Activated CD4-positive, alpha-beta memory T cell treated with anti-CD3 and anti-CD28 coated beads, Interleukin-2, amount 10 ng/mL, durations not matched to agents 7 days and 5 days (primary cell): ENCODE data around the gene ASNS. TPM values are rescaled to one million over a fixed set of nuclear protein-coding genes. Genes with fewer than 3 reads are reported as not detected.
"Not testable (repeated sequence)": the region's sequence is repeated elsewhere in the genome, so short reads cannot be mapped to it uniquely, and the experiment has no call there.

ENCODE experiments used
- CTCF ChIA-PET: fragments of 350-600 bp; sonication (Branson Sonifier 250); formaldehyde crosslinking; loops from one replicate; lab custom pipeline; 2021; ENCODE audit warnings: antibody characterized with exemption, inconsistent platforms; lab: Charles Lee
- POLR2A ChIA-PET: fragments of 350-600 bp; sonication (Branson Sonifier 250); formaldehyde crosslinking; loops from one replicate; lab custom pipeline; 2021; ENCODE audit warnings: antibody characterized with exemption; lab: Charles Lee
- DNase-seq: peaks from one replicate; pipeline ENCODE4 v3.0.0-alpha.2; 2020
- H3K27ac Mint-ChIP-seq: one replicate; pipeline ENCODE4 v1.8.0; 2021; ENCODE audit warnings: mild to moderate bottlenecking, mixed read lengths
- H3K27me3 Mint-ChIP-seq: one replicate; pipeline ENCODE4 v1.8.0; 2021; ENCODE audit warnings: mixed read lengths
- H3K36me3 Mint-ChIP-seq: one replicate; pipeline ENCODE4 v1.8.0; 2021; ENCODE audit warnings: low read depth, mixed read lengths
- H3K4me1 Mint-ChIP-seq: one replicate; pipeline ENCODE4 v1.8.0; 2021; ENCODE audit warnings: mixed read lengths
- H3K4me3 Mint-ChIP-seq: one replicate; pipeline ENCODE4 v1.8.0; 2021; ENCODE audit warnings: mild to moderate bottlenecking, mixed read lengths
- H3K9me3 Mint-ChIP-seq: one replicate; pipeline ENCODE4 v1.8.0; 2021; ENCODE audit warnings: mixed read lengths
- total RNA-seq, 2 experiments: library from RNA; stranded (reverse); gene quantifications; one replicate each; pipeline ENCODE4 v1.2.3, GENCODE V29; 2021

The ASNS gene
- total RNA-seq, 2 experiments from 2014 or later: 86.7 to 95.5 TPM

DNA sequence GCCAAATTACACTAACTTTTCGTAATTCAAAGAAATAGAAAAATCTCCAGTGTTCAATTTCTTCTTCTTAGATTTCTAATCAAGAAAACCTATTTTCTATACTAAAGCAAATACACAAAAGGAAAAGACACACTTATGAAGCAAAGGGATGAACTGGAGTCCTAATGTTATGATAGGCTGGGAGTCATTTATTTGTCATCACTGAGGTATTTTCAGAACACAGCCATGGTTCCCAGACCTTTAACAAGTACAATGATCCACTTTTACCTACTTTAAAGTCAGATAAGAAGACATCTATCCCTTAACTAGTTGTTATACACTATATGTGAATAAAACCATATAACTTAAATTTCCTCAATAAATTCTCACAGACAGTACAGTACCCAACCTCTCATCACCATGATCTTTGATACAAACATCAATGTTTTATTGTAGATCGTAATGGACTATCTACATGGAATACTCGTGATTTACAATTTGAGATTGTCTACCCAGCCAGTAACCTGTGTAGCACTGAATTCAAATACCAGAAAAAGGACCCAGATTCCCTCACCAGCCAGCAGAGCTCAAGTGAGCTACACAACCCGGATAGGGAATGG lies 12.5 kb downstream of the ASNS start:
- H3K27me3 Mint-ChIP-seq: no peaks in the 10 kb centered on the region
- no peak overlapping the region for H3K4me3 Mint-ChIP-seq
- peaks cover 44% of the 10 kb centered on the region for H3K36me3 Mint-ChIP-seq
- H3K9me3 Mint-ChIP-seq: no peaks in the 10 kb centered on the region
- no peak for DNase-seq
- ChIA-PET POLR2A (no interaction called here), CTCF (no interaction called here)
- H3K27ac Mint-ChIP-seq: no peak overlapping the region
- peaks cover 9% of the 10 kb centered on the region for H3K4me1 Mint-ChIP-seq

DNA sequence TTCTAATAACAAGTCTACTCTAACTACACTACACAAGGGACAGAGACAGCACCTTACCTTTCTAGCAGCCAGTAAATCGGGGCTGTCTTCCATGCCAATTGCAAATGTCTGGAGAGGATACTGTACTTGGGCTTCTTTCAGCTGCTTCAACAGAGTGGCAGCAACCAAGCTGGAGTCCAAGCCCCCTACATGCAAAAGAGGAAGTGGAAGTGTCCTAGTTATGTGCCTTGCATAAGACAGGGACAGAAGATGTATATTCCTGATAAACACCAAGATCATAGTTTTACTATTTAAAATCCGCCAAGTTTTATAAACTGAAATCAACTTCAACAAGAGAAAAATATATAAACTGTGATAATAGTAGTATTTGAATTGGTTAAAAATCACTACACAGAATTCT lies 14.0 kb downstream of the ASNS start:
- Mint-ChIP-seq H3K27me3 (no peaks in the 10 kb centered on the region), H3K9me3 (no peaks in the 10 kb centered on the region), H3K4me1 (peaks cover 3% of the 10 kb centered on the region), H3K27ac (no peak overlapping the region), H3K36me3 (peaks cover 49% of the 10 kb centered on the region), H3K4me3 (no peak overlapping the region)
- ChIA-PET CTCF (interaction anchor here (0.6 to 1.2 kb wide), 2 partner anchors 13 to 14 kb away, joined by 3 to 5 read pairs; partner anchors contain the start of gene ASNS), POLR2A (interaction anchor here (0.9 kb wide), 1 partner anchor 14 kb away, joined by 3 read pairs; the partner anchor contains the start of gene ASNS)
- no peak for DNase-seq

DNA sequence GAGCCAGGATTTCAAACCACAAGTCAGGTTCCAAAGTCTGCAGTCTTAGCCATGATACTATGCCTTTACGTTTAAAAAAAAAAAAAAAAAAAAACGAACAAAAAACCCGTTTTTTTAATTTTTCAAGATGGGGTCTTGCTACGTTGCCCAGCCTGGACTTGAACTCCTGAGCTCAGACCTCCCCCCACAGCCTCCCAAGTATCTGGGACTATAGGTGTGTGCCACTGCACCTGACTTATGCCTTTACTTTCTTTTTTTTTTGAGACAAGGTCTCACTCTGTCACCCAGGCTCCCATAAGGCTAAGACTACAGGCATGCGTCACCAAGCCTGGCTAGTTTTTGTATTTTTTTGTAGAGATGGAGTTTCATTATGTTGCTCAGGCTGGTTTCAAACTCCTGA lies 14.7 kb downstream of the ASNS start:
- DNase-seq: no peak
- Mint-ChIP-seq H3K4me1 (peaks cover 2% of the 10 kb centered on the region), H3K27ac (no peak overlapping the region), H3K9me3 (no peaks in the 10 kb centered on the region), H3K4me3 (no peak overlapping the region), H3K36me3 (peaks cover 55% of the 10 kb centered on the region), H3K27me3 (no peaks in the 10 kb centered on the region)
- ChIA-PET POLR2A (no interaction called here), CTCF (interaction anchor here (1.2 kb wide), 1 partner anchor 12 kb away, joined by 5 read pairs; no protein-coding TSS in a partner anchor)

DNA sequence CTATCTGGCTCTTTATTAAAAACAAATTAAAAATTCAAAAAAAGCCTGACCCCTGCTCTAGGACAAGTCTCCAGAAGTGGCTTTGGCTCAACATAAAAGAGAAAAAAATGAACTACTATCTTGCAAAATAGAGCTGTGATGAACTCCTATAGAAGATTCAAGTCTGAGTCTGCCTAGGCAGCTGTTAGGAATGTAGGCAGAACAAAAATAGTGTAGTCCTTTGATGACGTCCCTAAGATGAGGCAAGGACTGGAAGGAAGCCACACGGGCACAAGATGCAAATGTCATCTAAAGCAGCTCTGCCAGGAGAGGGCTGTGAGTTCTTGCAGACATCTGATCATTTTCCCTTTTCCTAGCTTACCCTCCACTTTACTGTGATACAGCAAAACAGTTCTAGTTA lies 20.5 kb downstream of the ASNS start:
- no peaks in the 10 kb centered on the region for H3K4me1 Mint-ChIP-seq
- CTCF ChIA-PET: no interaction called here

DNA sequence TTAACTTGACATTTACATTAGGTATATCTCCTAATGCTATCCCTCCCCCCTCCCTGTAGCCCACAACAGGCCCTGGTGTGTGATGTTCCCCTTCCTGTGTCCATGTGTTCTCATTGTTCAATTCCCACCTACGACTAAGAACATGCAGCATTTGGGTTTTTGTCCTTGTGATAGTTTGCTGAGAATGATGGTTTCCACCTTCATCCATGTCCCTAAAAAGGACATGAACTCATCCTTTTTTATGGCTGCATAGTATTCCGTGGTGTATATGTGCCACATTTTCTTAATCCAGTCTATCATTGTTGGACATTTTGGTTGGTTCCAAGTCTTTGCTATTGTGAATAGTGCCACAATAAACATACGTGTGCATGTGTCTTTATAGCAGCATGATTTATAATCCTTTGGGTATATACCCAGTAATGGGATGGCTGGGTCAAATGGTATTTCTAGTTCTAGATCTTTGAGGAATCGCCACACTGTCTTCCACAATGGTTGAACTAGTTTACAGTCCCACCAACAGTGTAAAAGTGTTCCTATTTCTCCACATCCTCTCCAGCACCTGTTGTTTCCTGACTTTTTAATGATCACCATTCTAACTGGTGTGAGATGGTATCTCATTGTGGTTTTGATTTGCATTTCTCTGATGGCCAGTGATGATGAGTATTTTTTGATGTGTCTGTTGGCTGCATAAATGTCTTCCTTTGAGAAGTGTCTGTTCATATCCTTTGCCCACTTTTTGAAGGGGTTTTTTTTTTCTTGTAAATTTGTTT lies 21.8 kb downstream of the ASNS start:
- CTCF ChIA-PET, H3K27ac Mint-ChIP-seq, POLR2A ChIA-PET, H3K27me3 Mint-ChIP-seq, H3K4me1 Mint-ChIP-seq, H3K4me3 Mint-ChIP-seq, DNase-seq, H3K9me3 Mint-ChIP-seq: not testable (repeated sequence)
- peaks cover 34% of the 10 kb centered on the region for H3K36me3 Mint-ChIP-seq

More for the DNA sequence above, 20.5 kb downstream of the ASNS start:
- no peak overlapping the region for H3K27ac Mint-ChIP-seq
- H3K27me3 Mint-ChIP-seq: no peaks in the 10 kb centered on the region
- no peak overlapping the region for H3K4me3 Mint-ChIP-seq
- no peaks in the 10 kb centered on the region for H3K9me3 Mint-ChIP-seq
- H3K36me3 Mint-ChIP-seq: peaks cover 41% of the 10 kb centered on the region
- POLR2A ChIA-PET: no interaction called here
- no peak for DNase-seq

DNA sequence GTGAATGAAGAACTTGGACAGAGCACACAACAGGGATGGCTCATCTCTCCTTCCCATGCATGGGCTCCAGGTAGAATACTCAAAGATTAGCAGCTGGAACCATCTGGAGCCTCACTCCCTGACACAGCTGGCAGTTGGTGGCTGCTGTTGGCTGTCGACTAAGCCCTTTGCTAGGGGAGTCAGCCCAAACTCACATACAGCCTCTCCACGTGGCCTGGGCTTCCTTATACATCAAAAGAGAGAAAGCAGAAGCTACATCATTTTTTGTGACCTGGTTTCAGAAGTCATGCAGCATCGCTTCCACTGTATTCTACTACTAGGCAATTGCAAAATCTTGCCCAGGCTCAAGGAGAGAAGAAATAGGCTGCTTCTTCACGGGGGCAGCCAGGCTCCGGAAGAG lies 24.4 kb downstream of the ASNS start:
- ChIA-PET CTCF (interaction anchor here (0.9 to 1.6 kb wide), 2 partner anchors 11 to 820 kb away, joined by 3 to 6 read pairs; no protein-coding TSS in a partner anchor), POLR2A (no interaction called here)
- peaks cover 20% of the 10 kb centered on the region for H3K36me3 Mint-ChIP-seq
- H3K4me1 Mint-ChIP-seq: no peaks in the 10 kb centered on the region
- H3K27me3 Mint-ChIP-seq: no peaks in the 10 kb centered on the region
- DNase-seq: no peak
- H3K4me3 Mint-ChIP-seq: no peak overlapping the region
- H3K27ac Mint-ChIP-seq: no peak overlapping the region
- H3K9me3 Mint-ChIP-seq: no peaks in the 10 kb centered on the region

DNA sequence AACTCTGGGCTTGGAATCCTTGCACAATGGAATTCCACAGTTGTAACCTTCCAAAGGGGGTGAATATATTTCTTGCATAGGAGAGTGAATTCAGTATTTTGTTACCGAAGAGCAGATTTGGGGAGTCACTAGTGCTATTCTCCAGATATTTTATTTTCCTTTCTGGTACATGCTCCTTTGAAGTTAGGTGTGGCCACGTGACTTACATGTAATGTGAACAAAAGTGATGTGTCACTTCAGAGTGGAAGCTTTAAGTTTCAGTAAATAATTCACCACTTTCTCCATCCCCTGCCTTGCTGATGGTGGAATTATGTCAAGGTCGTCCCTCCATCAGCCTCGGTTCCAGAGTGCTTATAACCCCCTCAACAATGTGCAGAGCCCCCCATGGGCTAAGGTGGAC lies 25.3 kb downstream of the ASNS start:
- H3K4me1 Mint-ChIP-seq: no peaks in the 10 kb centered on the region
- H3K36me3 Mint-ChIP-seq: peaks cover 11% of the 10 kb centered on the region
- no peak overlapping the region for H3K27ac Mint-ChIP-seq
- POLR2A ChIA-PET: no interaction called here
- CTCF ChIA-PET: interaction anchor here (0.9 kb wide), 1 partner anchor 819 kb away, joined by 3 read pairs; no protein-coding TSS in a partner anchor
- no peak overlapping the region for H3K4me3 Mint-ChIP-seq
- H3K9me3 Mint-ChIP-seq: no peaks in the 10 kb centered on the region
- no peak for DNase-seq
- H3K27me3 Mint-ChIP-seq: peaks cover 2% of the 10 kb centered on the region

DNA sequence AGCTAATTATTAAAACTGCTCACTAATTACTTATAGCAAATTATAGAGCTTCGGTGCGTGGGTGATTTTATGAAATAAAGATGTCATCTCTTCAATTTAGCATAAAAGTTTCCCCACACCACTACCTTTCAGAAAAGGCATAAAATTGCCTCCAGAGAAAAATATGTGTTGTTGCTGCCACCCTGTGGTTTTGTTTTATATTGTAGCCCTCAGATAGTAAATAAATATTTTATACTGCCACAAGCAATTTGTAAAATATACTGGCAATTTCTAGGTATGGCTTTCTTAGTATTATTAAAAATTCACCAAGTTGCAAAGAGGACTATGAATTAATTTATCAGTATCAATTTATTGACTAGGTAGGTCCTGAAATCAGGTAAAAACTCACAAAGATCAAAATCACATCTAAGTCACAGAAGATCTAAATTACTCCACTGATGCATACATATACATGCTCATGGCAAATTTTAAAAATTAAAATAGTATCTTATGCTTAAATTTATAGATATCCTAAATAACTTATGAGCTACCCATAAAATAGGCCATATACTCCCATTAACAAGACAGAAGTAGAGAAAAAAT lies 26.5 kb downstream of the ASNS start:
- no peak overlapping the region for H3K27ac Mint-ChIP-seq
- H3K4me1 Mint-ChIP-seq: no peaks in the 10 kb centered on the region
- ChIA-PET POLR2A (no interaction called here), CTCF (interaction anchor here (1.0 to 2.8 kb wide), 4 partner anchors 10 to 741 kb away, joined by 3 to 21 read pairs (median 4); no protein-coding TSS in a partner anchor)
- H3K36me3 Mint-ChIP-seq: peaks cover under 1% of the 10 kb centered on the region
- no peaks in the 10 kb centered on the region for H3K9me3 Mint-ChIP-seq
- H3K27me3 Mint-ChIP-seq: peaks cover 3% of the 10 kb centered on the region
- DNase-seq: no peak
- no peak overlapping the region for H3K4me3 Mint-ChIP-seq

DNA sequence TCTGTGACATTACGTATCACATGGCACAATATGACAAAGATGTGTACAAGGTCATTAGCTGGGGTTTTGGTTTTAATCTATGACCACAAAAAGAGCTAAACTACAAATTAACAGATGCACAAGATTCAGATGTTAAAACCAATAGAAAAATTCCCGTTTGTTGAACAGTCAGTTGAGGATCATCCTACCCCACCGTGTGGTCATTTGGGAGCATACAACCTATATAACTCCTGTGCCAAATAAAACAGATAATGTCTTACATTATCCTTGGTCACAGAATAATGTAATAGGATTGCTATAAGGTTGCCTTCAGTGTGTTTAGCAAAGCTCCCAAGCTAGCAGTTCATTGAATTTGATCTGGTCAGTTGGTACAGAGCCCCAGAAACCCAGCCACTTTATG lies 28.2 kb downstream of the ASNS start:
- ChIA-PET POLR2A (no interaction called here), CTCF (interaction anchor here (0.7 to 2.8 kb wide), 2 partner anchors 8 to 324 kb away, joined by 3 to 21 read pairs; no protein-coding TSS in a partner anchor)
- no peak overlapping the region for H3K27ac Mint-ChIP-seq
- H3K36me3 Mint-ChIP-seq: no peaks in the 10 kb centered on the region
- no peaks in the 10 kb centered on the region for H3K4me1 Mint-ChIP-seq
- DNase-seq: no peak
- H3K9me3 Mint-ChIP-seq: no peaks in the 10 kb centered on the region
- no peak overlapping the region for H3K4me3 Mint-ChIP-seq
- H3K27me3 Mint-ChIP-seq: peaks cover 7% of the 10 kb centered on the region

DNA sequence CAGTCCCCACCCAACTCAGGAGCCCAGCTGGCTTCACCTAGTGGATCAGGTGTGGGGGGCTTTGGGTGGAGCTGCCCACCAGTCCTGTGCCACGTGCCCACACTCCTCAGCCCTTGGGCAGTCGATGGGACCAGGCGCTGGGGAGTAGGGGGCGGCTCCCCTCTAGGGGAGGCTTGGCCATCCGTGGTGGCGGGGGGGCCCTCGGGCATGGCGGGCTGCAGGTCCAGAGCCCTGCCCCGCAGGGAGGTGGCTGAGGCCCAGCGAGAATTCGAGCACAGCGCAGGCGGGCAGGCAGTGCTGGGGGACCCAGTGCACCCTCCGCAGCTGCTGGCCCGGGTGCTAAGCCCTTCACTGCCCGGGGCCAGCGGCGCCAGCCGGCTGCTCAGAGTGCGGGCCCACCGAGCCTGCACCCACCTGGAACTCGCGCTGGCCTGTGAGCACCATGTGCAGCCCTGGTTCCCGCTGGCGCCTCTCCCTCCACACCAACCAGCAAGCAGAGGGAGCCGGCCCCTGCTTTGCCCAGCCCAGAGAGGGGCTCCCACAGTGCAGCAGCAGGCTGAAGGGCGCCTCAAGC lies 29.3 kb downstream of the ASNS start:
- H3K27ac Mint-ChIP-seq: no peak overlapping the region
- H3K36me3 Mint-ChIP-seq: no peaks in the 10 kb centered on the region
- H3K4me3 Mint-ChIP-seq: no peak overlapping the region
- CTCF ChIA-PET: interaction anchor here (1.7 kb wide), 1 partner anchor 29 kb away, joined by 4 read pairs; the partner anchor contains the start of gene ASNS
- H3K4me1 Mint-ChIP-seq: no peaks in the 10 kb centered on the region
- peaks cover 7% of the 10 kb centered on the region for H3K27me3 Mint-ChIP-seq
- no peaks in the 10 kb centered on the region for H3K9me3 Mint-ChIP-seq
- DNase-seq: no peak
- POLR2A ChIA-PET: no interaction called here

DNA sequence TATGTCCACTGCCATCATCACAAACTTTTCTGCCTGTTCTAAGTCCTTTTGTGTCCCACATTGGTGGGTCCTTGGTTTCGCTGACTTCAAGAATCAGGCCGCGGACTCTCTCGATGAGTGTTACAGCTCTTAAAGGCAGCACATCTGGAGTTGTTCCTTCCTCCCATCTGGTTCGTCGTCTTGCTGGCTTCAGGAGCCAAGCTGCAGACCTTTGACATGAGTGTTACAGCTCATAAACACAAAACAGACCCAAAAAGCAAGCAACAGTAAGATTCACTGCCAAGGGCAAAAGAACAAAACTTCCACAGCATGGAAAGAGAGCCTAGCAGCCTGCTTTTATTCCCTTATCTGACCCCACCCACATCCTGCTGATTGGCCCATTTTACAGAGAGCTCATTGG lies 30.2 kb downstream of the ASNS start:
- POLR2A ChIA-PET: no interaction called here
- H3K27me3 Mint-ChIP-seq: peaks cover 7% of the 10 kb centered on the region
- H3K4me1 Mint-ChIP-seq: no peaks in the 10 kb centered on the region
- H3K36me3 Mint-ChIP-seq: no peaks in the 10 kb centered on the region
- H3K27ac Mint-ChIP-seq: no peak overlapping the region
- no peak overlapping the region for H3K4me3 Mint-ChIP-seq
- H3K9me3 Mint-ChIP-seq: no peaks in the 10 kb centered on the region
- CTCF ChIA-PET: interaction anchor here (0.7 to 1.7 kb wide), 2 partner anchors 30 to 86 kb away, joined by 3 to 4 read pairs; partner anchors contain the start of gene ASNS
- DNase-seq: no peak

DNA sequence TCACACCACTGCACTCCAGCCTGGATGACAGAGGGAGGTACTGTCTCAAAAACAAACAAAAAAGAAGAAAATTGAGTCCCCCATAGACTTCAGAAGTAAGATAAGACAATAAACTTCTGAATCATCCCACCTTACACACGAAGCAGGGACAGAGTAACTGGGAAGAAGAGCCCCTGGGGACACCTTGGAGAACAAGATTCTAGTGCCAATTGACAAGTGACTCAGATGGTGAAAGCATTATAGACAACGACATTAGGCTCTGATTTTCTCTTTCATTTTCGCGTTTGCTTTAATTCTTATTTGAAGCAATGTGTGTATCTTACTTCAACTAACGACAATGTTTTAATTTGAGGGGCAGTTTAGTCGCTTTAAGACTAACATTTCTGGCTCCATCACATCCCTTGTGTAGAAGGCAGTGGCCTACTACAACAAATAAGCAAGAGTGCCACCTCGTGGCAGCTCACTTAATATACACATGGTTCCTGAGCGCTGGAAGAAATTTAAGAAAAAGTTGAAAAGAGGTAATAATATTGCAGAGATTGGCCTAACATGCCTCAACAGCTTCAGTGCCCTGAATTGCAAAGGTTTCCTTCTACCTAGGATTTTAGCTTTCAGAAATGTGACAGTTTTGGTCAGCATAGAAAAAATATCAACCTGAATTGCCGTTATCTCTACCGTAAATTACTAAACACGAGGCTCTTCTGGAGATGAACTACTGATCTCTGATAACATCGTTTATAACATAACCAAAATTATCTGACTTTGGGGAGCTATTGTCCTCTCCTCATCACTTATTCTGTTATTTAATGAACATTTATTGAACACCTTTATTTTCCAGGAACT lies 36.7 kb downstream of the ASNS start:
- Mint-ChIP-seq H3K36me3 (no peaks in the 10 kb centered on the region), H3K27ac (no peak overlapping the region), H3K27me3 (peaks cover 16% of the 10 kb centered on the region), H3K4me1 (no peaks in the 10 kb centered on the region), H3K9me3 (no peaks in the 10 kb centered on the region), H3K4me3 (no peak overlapping the region)
- CTCF ChIA-PET: interaction anchor here (0.7 to 3.6 kb wide), 8 partner anchors 8 to 731 kb away, joined by 3 to 21 read pairs (median 5); no protein-coding TSS in a partner anchor
- POLR2A ChIA-PET: no interaction called here
- DNase-seq: peak; percentile 64
